Measurements from ENCODE around the gene GBA2. TPM values are rescaled to one million over a fixed set of nuclear protein-coding genes. Genes with fewer than 3 reads are reported as not detected.

The GBA2 gene
- total RNA-seq, 1 donor from 2014 or later = 44.8 TPM

DNA sequence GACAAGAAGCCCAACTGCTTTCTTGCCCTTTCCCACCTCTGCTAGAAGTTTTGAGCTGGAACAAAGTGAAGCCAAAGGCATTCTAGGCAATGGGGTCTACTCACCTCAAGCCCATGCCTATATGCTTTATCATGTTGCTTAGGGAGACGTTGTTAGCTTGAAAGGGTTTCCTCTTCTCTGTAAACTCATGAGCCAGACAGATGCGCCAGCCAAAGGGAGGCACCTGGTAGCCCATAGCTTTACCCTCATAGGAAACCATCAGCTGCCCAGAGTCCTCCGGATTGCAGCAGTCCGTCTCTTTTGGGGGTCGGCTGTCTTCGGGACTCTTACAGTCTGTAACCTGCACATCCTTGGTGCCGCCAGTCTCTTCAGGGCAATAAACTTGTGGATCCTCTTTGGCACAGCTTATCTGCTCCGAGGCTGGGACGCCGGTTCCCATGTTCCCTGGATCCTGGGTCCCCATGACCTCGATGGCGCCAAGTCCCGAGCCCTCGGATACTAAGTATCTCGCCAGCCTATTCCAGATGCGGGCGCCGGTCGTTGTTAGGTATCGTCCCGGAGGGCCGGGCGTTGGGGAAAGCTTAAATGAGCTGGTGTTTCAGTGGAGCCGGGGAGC lies 678 bp downstream of the GBA2 start:
- Mint-ChIP-seq H3K4me1 (peaks cover 30% of the 10 kb centered on the region), H3K9me3 (no peaks in the 10 kb centered on the region), H3K27ac (peak overlapping the region; percentile 53), H3K27me3 (ENCODE audit: insufficient read depth, low read depth) (peaks cover 3% of the 10 kb centered on the region), H3K4me3 (peak overlapping the region; percentile 94), H3K36me3 (peaks cover 28% of the 10 kb centered on the region)
- peaks cover 64% of the 10 kb centered on the region for H3K79me2 ChIP-seq (ENCODE audit: low read depth)
- H3K27ac ChIP-seq = peak overlapping the region; percentile 18
- H3K9me3 ChIP-seq (ENCODE audit: low read depth) = no peaks in the 10 kb centered on the region
- peak overlapping the region; percentile 75 for H3K4me3 ChIP-seq
- no peaks in the 10 kb centered on the region for H3K36me3 ChIP-seq
- H4K20me1 ChIP-seq (ENCODE audit: low read depth) = peaks cover 48% of the 10 kb centered on the region
- TF ChIP-seq, protein P1, sequence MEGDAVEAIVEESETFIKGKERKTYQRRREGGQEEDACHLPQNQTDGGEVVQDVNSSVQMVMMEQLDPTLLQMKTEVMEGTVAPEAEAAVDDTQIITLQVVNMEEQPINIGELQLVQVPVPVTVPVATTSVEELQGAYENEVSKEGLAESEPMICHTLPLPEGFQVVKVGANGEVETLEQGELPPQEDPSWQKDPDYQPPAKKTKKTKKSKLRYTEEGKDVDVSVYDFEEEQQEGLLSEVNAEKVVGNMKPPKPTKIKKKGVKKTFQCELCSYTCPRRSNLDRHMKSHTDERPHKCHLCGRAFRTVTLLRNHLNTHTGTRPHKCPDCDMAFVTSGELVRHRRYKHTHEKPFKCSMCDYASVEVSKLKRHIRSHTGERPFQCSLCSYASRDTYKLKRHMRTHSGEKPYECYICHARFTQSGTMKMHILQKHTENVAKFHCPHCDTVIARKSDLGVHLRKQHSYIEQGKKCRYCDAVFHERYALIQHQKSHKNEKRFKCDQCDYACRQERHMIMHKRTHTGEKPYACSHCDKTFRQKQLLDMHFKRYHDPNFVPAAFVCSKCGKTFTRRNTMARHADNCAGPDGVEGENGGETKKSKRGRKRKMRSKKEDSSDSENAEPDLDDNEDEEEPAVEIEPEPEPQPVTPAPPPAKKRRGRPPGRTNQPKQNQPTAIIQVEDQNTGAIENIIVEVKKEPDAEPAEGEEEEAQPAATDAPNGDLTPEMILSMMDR (IDR thresholded peaks at IDR 0.05) = no peak
- TF ChIP-seq EZH2phosphoT487 (IDR thresholded peaks at IDR 0.05) (no peak), EZH2 (IDR thresholded peaks at IDR 0.05) (no peak)
- peaks cover 10% of the 10 kb centered on the region for H3F3A ChIP-seq (ENCODE audit: low read depth)
- peak overlapping the region; percentile 97 for H2AFZ ChIP-seq (replicated peaks)
- H3K4me2 ChIP-seq = peak overlapping the region; percentile 98
- peak overlapping the region; percentile 70 for H3K9ac ChIP-seq
- peaks cover 21% of the 10 kb centered on the region for H3K4me1 ChIP-seq
- no peaks in the 10 kb centered on the region for H3K27me3 ChIP-seq
- DNase-seq (ENCODE audit: low spot score) = no peak

DNA sequence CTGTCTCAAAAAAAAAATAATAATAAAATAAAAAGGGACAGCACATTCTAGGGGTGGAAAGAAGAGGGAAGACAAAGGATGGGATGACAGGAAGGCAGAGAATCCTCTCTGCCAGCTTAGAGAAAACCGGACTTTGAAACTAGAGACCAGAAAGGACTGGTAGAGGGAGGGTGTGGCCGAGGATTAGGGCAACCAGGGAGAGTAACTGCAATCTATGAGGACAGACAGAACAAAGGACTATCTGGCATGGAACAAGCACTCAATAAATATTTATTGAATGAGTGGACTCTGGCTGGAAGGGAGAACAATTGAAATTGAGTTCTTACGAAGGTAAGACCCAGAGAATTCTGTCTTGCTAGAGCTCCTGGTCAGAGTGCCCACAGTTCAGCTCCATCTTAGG lies 2.4 kb downstream of the GBA2 start:
- Mint-ChIP-seq H3K27me3 (ENCODE audit: insufficient read depth, low read depth) (peaks cover 3% of the 10 kb centered on the region), H3K4me1 (peaks cover 30% of the 10 kb centered on the region), H3K9me3 (no peaks in the 10 kb centered on the region), H3K36me3 (peaks cover 33% of the 10 kb centered on the region), H3K27ac (no peak overlapping the region), H3K4me3 (peak overlapping the region; percentile 94)
- Histone ChIP-seq H4K20me1 (ENCODE audit: low read depth) (peaks cover 48% of the 10 kb centered on the region), H3K27ac (no peak overlapping the region), H3K9me3 (ENCODE audit: low read depth) (no peaks in the 10 kb centered on the region), H3K4me2 (peak overlapping the region; percentile 98), H3K4me1 (peaks cover 21% of the 10 kb centered on the region), H3K36me3 (no peaks in the 10 kb centered on the region), H3K4me3 (peak overlapping the region; percentile 75), H3F3A (ENCODE audit: low read depth) (peaks cover 10% of the 10 kb centered on the region), H3K27me3 (no peaks in the 10 kb centered on the region), H3K9ac (no peak overlapping the region), H3K79me2 (ENCODE audit: low read depth) (peaks cover 64% of the 10 kb centered on the region), H2AFZ (replicated peaks) (no peak overlapping the region)
- DNase-seq (ENCODE audit: low spot score) = no peak
- TF ChIP-seq EZH2phosphoT487 (IDR thresholded peaks at IDR 0.05) (no peak), EZH2 (IDR thresholded peaks at IDR 0.05) (no peak)
- TF ChIP-seq, protein P1 (IDR thresholded peaks at IDR 0.05) = no peak

DNA sequence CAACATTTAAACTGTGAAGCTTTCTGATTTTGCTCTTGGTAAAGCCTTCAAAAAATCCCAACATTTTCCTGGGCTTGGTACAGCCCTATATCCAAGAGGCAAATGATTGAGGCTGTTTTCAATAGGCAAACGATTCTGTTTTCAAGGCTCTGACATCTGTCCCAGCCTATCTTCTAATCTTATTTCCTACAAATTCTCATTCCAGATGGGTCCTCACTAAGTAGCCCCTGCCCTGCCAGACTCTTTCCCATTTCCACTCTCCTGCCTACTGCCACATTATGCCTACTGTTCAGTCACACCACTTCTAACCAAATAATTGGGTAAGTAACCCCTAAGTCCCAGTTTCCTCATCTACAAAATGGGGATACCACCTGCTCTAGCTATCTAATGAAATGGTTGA lies 3.5 kb downstream of the GBA2 start:
- H3K4me1 Mint-ChIP-seq = peaks cover 30% of the 10 kb centered on the region
- TF ChIP-seq, protein P1 (IDR thresholded peaks at IDR 0.05) = no peak
- TF ChIP-seq EZH2phosphoT487 (IDR thresholded peaks at IDR 0.05) (no peak), EZH2 (IDR thresholded peaks at IDR 0.05) (no peak)
- H3K4me2 ChIP-seq = peak overlapping the region; percentile 98
- H3K79me2 ChIP-seq (ENCODE audit: low read depth) = peaks cover 64% of the 10 kb centered on the region
- no peaks in the 10 kb centered on the region for H3K36me3 ChIP-seq
- no peak for DNase-seq (ENCODE audit: low spot score)
- no peaks in the 10 kb centered on the region for H3K9me3 ChIP-seq (ENCODE audit: low read depth)
- H3K4me1 ChIP-seq = peaks cover 21% of the 10 kb centered on the region
- peak overlapping the region; percentile 46 for H3K4me3 Mint-ChIP-seq
- no peak overlapping the region for H2AFZ ChIP-seq (replicated peaks)
- H3K27ac ChIP-seq = no peak overlapping the region
- H3K9me3 Mint-ChIP-seq = no peaks in the 10 kb centered on the region
- peaks cover 3% of the 10 kb centered on the region for H3K27me3 Mint-ChIP-seq (ENCODE audit: insufficient read depth, low read depth)
- H3K9ac ChIP-seq = no peak overlapping the region
- no peak overlapping the region for H3K27ac Mint-ChIP-seq
- H3K4me3 ChIP-seq = no peak overlapping the region
- H3K27me3 ChIP-seq = no peaks in the 10 kb centered on the region
- peaks cover 27% of the 10 kb centered on the region for H3K36me3 Mint-ChIP-seq
- peaks cover 10% of the 10 kb centered on the region for H3F3A ChIP-seq (ENCODE audit: low read depth)
- peaks cover 48% of the 10 kb centered on the region for H4K20me1 ChIP-seq (ENCODE audit: low read depth)
